Panc1 (cell line): ENCODE data around the gene BLM. TPM values are rescaled to one million over a fixed set of nuclear protein-coding genes. Genes with fewer than 3 reads are reported as not detected.
A peak's percentile ranks its signal among the peaks of the same experiment; 100 is the strongest.

Experiments
- ATAC-seq: fragments of 200-7000 bp; cut with Tn5 transposase; 2 replicates; pipeline ENCODE4 v1.9.1; 2020; ENCODE audit warnings: mild to moderate bottlenecking, moderate library complexity
- BruUV-seq: library from RNA; stranded (reverse); fragments of 400-500 nt; replicated peaks from 2 replicates; lab custom pipeline; 2021; lab: Mats Ljungman, UMichigan
- CTCF ChIA-PET: fragments of 300-600 bp; sonication (Branson Sonifier 250); formaldehyde crosslinking; loops from one replicate; lab custom pipeline; 2022; ENCODE audit warnings: antibody characterized with exemption; lab: Charles Lee
- POLR2A ChIA-PET: fragments of 300-600 bp; sonication (Branson Sonifier 250); formaldehyde crosslinking; loops from one replicate; lab custom pipeline; 2022; ENCODE audit warnings: antibody characterized with exemption; lab: Charles Lee
- DNase-seq: peaks from one replicate; pipeline ENCODE4 v3.0.0-alpha.2; 2010; ENCODE audit warnings: low read depth, low spot score
- H3K27ac ChIP-seq: 2 replicates; pipeline ENCODE4 v1.5.1; 2011; ENCODE audit warnings: mild to moderate bottlenecking, low read length, inconsistent platforms
- H3K27me3 ChIP-seq: fragments of 200-500 bp; sonication (Bioruptor generic); 2 replicates; pipeline ENCODE4 v1.6.0; 2014; ENCODE audit warnings: low read length, inconsistent platforms; ENCODE audit not compliant: control insufficient read depth, insufficient read depth
- H3K36me3 ChIP-seq: fragments of 200-500 bp; sonication (Bioruptor generic); 2 replicates; pipeline ENCODE4 v1.5.1; 2014; ENCODE audit warnings: inconsistent platforms, mild to moderate bottlenecking, low read length, moderate library complexity; ENCODE audit not compliant: control insufficient read depth, insufficient read depth
- H3K4me1 ChIP-seq: 2 replicates; pipeline ENCODE4 v1.5.1; 2011; ENCODE audit warnings: inconsistent platforms, mild to moderate bottlenecking, low read length, moderate library complexity; ENCODE audit not compliant: control insufficient read depth, insufficient read depth
- H3K4me3 ChIP-seq, 2 experiments: 2 replicates each; pipeline ENCODE4 v1.5.1; 2011 to 2012; ENCODE audit warnings: low read depth in 2 of 2, low read length in 2 of 2, mild to moderate bottlenecking in 2 of 2, inconsistent platforms in 1 of 2, moderate library complexity in 1 of 2
- H3K9me3 ChIP-seq: fragments of 200-500 bp; sonication (Bioruptor generic); 2 replicates; pipeline ENCODE4 v1.5.1; 2014; ENCODE audit warnings: low read depth, mild to moderate bottlenecking, inconsistent platforms, low read length, moderate library complexity; ENCODE audit not compliant: control insufficient read depth, insufficient read depth
- CTCF ChIP-seq: fragments of 450-650 bp; IDR thresholded peaks from 2 replicates; pipeline ENCODE4 v1.5.1; 2017; ENCODE audit warnings: mild to moderate bottlenecking
- POLR2AphosphoS5 ChIP-seq: IDR thresholded peaks from 2 replicates; pipeline ENCODE4 v1.6.1; 2012; ENCODE audit warnings: mild to moderate bottlenecking, low read depth, low read length, moderate library complexity
- REST ChIP-seq, 2 experiments: IDR thresholded peaks; 2 replicates each; pipeline ENCODE4 v1.6.1; 2011 to 2012; ENCODE audit warnings: low read depth in 2 of 2, control low read depth in 1 of 2, low read length in 1 of 2, mild to moderate bottlenecking in 1 of 2, moderate library complexity in 1 of 2; ENCODE audit not compliant: insufficient read depth in 1 of 2
- SIN3A ChIP-seq: IDR thresholded peaks from 2 replicates; pipeline ENCODE4 v1.6.1; 2012; ENCODE audit warnings: low read depth, mild to moderate bottlenecking, low read length, moderate library complexity, borderline replicate concordance; ENCODE audit not compliant: insufficient read depth
- TCF7L2 ChIP-seq: IDR thresholded peaks from 2 replicates; pipeline ENCODE4 v1.6.1; 2011; ENCODE audit warnings: mild to moderate bottlenecking, low read depth, low read length, inconsistent platforms
- in situ Hi-C: cut with HindIII; loops from 2 replicates; pipeline ENCODE4 v1.10.0; 2016; ENCODE audit warnings: low sequenced_read_pairs, low pct_unique_long_range_greater_than_20kb
- intact Hi-C: fragments of 100-400 bp; cut with micrococcal nuclease; formaldehyde crosslinking; loops from one replicate; pipeline ENCODE4 v1.10.0; 2022; ENCODE audit not compliant: unreplicated experiment
- total RNA-seq: library from RNA; stranded (reverse); gene quantifications from one replicate; pipeline ENCODE4 v1.2.1, GENCODE V29; 2021; ENCODE audit not compliant: unreplicated experiment

The BLM gene
- total RNA-seq, 1 experiment from 2014 or later: 23.9 TPM

- BruUV-seq: no TSS peak
- no peaks in the 10 kb centered on the region for H3K9me3 ChIP-seq
- ATAC-seq: no peak
- H3K27ac ChIP-seq: no peak overlapping the region
- no peaks in the 10 kb centered on the region for H3K27me3 ChIP-seq
- intact Hi-C loops: no loop called here
- CTCF ChIA-PET: no interaction called here
- peak; percentile 17 for DNase-seq
- no peaks in the 10 kb centered on the region for H3K4me1 ChIP-seq
- H3K36me3 ChIP-seq: no peaks in the 10 kb centered on the region; the same call in 1 of the 2 replicates
- POLR2A ChIA-PET: no interaction called here
- TF ChIP-seq CTCF: no peak
- no peak for TF ChIP-seq TCF7L2
- no peak for TF ChIP-seq SIN3A
- no peak overlapping the region for H3K4me3 ChIP-seq
- in situ Hi-C loops: no loop called here
These were observed 57.8 kb downstream of the BLM start for GRCh38 chr15:90774731-90775514.

GRCh38 chr15:90780916-90781315 is 63.8 kb downstream of the BLM start:
- Histone ChIP-seq H3K27ac (no peak overlapping the region), H3K9me3 (no peaks in the 10 kb centered on the region), H3K27me3 (no peaks in the 10 kb centered on the region), H3K4me3 (no peak overlapping the region), H3K4me1 (no peaks in the 10 kb centered on the region), H3K36me3 (no peaks in the 10 kb centered on the region; the same call in 1 of the 2 replicates)
- ChIA-PET POLR2A (no interaction called here), CTCF (no interaction called here)
- intact Hi-C loops: no loop called here
- DNase-seq (no peak), ATAC-seq (no peak)
- TF ChIP-seq POLR2AphosphoS5: no peak
- no peak for TF ChIP-seq TCF7L2
- no peak for TF ChIP-seq SIN3A
- no peak for TF ChIP-seq CTCF
- TF ChIP-seq REST (IDR thresholded peaks at IDR 0.05; ENCODE audit: insufficient read depth in 1 of 2, low read depth in 2 of 2, low read length in 1 of 2): no peak
- BruUV-seq: no TSS peak
- in situ Hi-C loops: no loop called here
